ENCODE measurements around the gene LIN28B.
"Not testable (repeated sequence)": the region's sequence is repeated elsewhere in the genome, so short reads cannot be mapped to it uniquely, and the experiment has no call there.

Gene LIN28B

DNA sequence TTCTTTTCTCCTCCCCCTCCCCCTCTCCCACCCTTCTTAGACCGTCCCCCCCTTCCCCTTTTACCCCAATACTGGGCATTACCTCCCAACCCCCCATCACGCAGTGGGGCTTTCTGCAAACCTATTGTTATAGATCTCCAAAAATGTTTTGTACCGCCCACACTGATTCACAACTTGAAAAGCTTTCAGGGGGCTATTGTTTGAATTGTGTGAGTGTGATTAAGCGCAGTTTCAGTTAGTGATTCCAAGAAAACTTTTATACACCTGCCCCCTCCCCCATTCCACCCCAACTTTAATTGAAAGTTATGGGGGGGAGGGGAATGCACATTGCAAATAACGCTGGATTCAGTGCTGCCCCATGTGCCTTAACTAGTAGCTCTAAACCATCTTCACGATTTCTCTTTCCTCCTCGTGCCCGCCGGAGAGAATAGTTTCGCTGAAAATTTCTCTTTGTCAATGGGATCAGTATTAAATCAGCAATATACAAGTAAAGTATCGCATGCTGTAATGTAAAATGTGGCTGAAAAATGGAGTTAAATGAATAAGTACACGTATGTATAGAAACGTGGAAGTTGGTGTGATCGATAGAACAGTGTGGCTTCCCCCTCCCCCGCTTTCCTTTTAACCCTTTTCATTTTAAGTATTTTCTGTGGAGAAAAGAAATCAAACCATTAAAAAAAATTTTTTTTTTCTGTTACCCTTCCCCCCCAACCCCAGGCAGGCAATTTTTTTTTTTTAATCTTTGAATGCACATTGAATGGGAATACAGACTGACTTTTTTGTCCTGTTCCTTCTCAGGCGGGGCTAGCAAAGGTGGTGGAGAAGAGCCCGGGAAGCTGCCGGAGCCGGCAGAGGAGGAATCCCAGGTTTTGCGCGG lies 632 bp downstream of the LIN28B start:
- no peak for DNase-seq

DNA sequence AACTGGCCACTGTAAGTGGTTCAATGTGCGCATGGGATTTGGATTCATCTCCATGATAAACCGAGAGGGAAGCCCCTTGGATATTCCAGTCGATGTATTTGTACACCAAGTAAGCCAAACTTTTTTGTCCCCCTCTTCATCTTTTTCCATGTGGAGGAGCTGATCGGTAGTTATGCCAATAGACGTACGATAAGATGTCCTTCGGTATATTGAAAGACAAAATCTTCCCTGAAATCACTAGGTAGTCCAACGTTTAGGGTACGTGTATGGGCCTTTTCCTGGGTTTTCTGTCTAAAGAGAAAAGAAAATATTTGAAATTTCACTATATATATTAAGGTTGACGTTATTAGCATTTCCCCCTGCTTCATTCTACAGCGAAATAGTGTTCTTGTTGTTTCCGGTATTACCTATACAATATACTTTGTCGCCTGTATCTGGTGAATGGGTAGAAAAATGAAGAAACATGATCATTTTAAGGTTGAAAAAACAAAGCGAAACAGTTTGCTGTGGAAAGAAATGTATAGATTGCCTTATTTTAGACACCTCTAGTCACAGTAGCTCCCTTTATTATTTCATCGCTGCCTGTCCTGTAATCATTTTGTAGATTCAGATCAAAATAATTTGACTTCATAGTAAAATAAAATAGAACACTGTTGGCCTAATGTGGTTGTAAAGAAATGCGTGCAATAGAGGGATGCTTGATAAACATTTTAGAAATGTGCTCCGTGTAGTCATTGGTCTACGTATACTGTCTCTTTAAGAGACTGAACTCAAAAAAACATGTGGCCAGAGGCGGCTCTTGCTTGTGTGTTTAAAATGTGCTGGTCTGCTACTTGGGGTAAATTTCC lies 1.5 kb downstream of the LIN28B start:
- DNase-seq: no peak

DNA sequence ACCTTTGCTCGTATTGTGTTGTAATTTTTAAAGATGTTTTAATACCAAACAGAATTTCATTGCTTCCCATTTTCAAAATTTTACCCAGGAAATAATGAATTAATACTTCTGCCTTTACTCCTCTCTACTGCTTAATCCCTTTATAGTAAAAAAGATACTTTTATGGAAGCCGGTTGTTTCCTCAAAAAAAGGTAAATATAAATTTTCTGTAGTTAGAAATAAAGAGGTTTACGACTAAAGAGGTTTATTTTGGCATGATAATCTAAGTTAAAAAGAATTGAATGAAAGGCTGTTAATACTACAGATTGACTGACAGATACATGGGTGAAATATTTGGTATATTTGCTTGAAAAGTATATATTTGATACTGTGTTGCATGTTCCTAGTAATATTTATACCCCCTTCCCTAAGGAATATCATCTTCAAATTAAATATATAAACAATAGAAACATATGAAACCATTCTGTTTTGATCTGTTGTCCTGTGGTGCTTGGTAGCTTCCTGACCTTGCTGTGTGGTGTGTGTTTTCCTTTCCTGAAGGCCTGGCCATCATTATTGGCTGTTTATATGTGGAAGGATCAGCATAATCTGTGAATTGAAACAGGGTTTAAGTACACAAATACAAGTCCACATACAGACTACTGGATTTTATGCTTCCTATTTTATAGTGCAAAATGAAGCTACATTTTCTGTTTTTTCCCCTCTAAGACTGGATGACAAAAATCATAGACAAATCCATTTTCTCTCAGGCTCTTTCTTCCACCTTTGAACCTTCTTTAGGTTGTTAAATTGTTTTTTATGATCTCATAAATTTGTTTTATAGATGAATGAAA lies 2.3 kb downstream of the LIN28B start:
- no peak for DNase-seq

DNA sequence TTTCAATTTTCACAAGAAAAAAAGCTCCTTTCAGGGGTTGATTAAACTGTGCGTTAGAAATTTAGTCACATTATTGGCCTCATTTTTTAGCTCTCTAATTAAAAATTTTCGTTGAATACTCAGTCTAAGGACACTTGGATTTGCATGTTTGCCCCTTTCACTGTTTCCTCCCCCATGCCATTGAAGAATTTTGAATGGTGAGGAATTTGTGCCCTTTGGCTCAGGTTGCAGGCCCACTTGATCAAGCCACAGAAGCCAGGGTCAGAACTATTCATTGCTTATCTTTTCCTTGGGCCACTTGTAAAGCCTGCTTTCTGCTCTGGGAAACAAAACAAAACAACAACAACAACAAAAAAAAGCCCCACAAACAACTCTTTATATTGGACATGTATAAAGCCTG lies 12.2 kb downstream of the LIN28B start:
- no peak for DNase-seq

DNA sequence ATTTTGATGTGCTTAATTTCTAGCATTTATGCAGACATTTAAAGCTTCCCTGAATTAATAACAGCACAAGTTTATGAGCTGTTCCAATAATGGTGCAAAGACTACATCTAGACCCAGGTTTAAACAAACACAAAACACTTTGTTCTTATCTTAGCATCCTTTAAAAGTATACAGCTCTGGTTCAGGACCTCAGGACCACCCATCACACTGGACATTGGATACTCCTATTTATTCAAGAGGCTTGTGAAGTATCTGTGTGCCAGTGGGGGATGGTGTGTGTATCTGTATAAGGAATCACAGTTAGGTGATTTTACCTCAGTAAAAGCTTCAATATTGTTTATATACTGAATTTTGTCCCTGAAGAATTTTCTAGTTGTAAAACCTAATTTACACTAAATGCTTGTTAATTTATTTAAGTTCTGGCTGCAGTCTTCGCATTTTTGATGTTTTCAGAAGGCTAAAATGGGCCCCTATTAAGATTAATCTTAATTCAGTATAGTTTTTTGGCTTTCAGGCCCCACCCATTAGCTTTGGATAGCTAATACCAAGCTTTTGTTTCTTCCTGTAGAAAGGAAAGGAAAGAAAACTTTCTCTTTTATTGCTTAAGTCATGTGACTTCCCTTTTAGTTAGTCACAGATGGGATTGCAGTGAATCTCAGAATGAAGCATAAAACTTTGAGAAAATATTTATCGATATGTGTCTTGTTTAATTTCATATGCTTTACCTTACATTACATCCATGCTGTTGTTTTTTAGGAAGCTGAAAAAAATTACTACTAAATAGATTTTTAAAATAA lies 13.1 kb downstream of the LIN28B start:
- no peak for DNase-seq

DNA sequence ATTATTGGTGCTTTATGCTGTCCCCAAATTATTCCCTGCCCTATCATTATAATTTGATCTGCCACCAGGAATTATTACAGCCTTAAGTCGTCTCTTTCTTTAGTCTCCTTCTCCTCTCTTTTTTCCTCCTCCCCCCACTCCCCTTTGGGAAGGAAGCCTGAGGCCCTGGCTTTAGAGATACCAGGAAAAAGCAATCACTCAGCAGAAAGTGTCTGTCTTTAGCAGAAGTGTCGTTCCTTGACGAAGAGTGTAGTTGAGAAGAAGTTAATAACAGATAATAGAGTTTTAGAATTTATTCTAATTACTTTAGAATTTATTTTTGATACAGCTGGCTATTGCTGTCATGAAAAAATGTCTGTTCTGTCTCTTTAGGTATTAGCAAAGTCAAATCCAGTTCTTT lies 16.5 kb downstream of the LIN28B start:
- no peak for DNase-seq

DNA sequence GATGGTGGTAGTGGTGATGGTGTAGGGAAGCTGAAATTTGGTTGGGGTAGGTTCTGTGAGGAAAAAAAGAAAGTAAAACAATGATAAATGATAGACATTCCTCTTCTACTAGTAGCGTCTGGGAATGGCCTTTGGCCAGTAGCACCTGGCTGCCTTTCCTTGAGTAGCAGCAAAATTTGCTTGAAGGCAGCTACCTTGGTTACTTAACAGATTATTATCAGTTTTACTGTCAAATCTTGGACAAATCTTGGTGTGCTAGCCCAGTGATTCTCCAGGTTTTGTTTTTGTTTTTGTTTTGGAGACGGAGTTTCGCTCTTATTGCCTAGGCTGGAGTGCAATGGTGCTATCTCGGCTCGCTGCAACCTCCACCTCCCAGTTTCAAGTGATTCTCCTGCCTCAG lies 26.4 kb downstream of the LIN28B start:
- DNase-seq: no peak

DNA sequence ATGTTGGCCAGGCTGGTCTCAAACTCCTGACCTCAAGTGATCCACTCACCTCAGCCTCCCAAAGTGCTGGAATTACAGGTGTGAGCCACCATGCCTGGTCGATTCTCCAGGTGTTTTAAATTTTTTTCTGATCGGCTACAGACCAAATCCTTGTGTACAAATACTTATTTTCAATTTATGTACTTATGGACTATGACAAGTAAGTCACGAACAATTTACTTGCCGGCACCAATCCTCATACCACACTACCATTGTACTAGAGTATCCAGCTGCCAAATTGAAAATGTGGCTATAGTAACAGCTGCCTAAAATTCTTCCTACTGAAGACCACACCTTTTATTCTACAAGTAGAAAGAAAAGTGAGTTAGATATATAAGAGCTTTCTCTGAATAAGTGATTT lies 26.9 kb downstream of the LIN28B start:
- no peak for DNase-seq

DNA sequence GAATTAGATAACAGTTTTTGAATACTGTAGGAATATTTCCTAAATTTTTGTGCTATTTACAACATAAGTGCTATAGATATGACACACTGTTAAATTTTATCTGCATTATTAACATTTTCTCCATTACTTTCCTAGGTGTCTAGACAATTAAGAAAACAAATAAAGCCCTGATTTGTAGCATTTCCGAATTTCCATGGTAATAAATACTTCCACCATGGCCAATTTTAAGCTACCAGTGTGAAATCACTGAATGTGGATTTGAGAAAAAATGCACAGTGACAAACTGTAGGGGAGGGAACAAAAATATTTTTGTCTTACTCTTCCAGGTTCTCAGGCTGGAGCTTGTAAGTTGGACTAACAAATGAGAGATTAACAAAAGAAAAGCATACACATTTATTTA lies 27.9 kb downstream of the LIN28B start:
- no peak for DNase-seq

DNA sequence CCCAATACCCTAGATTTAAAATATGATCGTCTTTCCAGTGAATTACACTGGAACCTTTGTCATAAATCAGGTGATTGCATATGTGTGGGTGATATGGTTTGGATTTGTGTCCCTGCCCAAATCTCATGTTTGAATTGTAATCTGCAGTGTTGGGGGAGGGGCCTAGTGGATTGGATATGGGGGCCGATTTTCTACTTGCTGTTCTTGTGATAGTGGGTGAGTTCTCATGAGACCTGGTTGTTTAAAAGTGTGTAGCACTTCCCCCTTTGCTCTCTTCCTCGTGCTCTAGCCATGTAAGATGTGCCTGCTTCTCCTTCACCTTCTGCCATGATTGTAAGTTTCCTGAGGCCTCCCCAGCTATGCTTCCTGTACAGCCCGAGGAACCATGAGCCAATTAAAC lies 29.0 kb downstream of the LIN28B start:
- DNase-seq: not testable (repeated sequence)

DNA sequence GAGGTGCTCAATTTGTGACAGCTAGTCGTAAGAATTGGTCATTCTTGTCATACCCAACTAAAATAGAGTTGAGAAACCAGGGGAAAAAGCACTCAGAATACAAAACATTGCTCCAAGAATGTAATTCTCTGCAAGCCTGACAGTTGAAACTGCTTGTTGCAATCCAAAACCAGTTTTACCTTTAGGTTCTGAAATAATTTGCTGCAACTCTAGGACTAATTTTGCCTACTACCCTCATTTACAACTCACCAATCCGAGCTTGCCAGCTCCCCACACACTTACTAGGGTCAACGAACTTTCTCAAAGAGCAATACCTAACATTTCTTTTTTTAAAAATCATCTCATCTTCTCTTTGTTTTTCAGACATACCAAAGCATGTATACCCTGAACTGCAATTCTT lies 29.7 kb downstream of the LIN28B start:
- DNase-seq: no peak

DNA sequence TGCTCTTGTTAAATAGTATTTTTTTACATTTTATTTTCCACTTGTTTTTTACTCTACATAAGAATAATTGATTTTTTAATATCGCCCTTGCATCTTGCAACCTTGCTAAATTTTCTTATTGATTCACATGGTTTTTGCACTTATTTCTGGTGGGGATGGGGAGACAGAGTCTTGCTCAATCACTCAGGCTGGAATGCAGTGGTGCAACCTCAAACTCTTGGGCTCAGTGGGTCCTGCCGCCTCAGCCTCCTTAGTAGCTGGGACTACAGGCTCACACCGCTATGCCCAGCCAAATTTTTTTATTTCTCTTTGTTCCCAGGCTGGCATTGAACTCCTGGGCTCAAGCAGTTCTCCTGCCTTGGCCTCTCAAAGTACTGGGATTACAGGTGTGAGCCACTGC lies 30.3 kb downstream of the LIN28B start:
- DNase-seq: no peak

DNA sequence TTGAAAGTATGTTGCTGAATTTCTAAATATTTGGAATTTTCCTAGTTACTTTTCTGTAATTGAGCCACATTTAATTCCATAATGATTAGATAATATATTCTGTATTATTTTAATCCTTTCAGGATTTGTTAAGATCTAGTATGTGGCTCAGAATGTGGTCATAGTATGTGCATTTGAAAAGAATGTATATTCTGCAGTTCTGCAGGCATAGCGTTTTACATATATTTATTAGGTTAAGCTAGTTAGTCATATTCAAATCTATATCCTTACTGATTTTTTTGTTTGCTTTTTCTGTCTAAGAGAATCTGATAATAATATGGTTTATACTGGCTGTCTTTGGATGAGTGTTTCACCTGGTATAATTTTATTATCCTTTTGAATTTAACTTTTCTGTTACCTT lies 33.2 kb downstream of the LIN28B start:
- no peak for DNase-seq

DNA sequence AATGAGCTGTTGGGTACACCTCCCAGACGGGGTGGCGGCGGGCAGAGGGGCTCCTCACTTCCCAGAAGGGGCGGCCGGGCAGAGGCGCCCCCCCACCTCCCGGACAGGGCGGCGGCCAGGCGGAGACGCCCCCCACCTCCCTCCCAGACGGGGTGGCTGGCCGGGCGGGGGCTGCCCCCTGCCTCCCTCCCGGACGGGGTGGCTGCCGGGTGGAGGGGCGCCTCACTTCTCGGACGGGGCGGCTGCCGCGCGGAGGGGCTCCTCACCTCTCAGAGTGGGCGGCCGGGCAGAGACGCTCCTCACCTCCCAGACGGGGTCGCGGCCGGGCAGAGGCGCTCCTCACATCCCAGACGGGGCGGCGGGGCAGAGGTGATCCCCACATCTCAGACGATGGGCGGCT lies 34.2 kb downstream of the LIN28B start:
- not testable (repeated sequence) for DNase-seq

DNA sequence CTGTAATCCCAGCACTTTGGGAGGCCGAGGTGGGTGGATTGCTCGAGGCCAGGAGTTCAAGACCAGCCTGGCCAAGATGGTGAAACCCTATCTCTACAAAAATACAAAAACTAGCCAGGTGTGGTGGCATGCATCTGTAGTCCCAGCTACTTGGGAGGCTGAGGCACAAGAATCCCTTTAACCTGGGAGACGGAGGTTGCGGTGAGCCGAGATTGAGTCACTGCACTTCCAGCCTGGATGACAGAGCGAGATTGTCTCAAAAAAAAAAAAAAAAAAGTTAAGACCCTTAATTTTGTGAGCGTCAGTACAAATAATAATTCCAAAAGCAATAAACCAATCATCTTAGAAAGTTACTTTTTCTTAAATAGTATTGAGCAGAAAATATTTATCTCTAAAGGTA lies 36.7 kb downstream of the LIN28B start:
- not testable (repeated sequence) for DNase-seq

DNA sequence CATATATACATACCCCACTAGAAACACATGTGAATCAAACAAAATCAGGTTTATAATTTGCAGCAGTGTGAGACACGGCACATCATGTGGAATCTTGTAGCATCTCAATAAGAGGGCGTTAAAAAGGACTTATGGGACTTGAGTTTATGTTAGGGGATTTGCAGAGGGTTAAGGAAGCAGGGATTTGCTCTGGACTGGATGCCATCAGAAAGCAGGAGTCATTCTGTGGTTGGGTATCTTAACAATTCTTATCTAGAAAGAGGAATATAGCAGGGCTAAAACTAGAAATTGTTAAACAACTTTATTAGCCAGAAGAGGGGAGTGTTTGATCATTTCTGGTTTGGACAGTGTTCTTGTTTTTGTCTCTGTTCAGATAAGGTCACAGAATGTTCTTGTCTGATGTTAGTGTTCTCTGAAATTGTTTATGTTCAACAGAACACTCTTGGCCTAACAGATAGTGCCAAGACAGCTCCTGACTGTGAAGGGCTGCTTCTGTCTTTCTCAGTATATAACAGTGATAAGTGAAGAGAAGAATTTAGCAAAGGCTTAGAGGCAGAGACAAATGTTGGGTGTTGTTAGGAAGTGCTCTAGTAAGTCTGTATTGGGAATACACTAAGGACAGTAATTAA lies 39.2 kb downstream of the LIN28B start:
- peak; percentile 12 for DNase-seq

DNA sequence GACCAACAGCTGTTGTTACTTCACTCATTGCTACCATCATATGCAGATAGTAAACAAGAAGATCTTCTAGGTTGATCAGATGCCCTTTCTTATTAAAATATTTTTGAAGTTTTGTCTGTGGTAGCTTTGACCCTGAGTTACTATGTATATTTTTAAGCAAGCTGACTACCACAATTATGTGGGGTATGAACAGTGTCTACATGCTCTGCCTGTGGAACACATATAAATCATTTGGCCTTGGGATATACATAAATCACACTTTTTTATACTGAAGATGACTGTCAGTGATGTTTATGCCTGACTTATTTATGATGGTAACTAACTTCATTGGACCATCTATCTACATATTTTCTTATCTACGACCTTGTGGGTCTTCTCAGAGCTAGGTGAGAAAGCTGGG lies 44.2 kb downstream of the LIN28B start:
- DNase-seq: no peak

DNA sequence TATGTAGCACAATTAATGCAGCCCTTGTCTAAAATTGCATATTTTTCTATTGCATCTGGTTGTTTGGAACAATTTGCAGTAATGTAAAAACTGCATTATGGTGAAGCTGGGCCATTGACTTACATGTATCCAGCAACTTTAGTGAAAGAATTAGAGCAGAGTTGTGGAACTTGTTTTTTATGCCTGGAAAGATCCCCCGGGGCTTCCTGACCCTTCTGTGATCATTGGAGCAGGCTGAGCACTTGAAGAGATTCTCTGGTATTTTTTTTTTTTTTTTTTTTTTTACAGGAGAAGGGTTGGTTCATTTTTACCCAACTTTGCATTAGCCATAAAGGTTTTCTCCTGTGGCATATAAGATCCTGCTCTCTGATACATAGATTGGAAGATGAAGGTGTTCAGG lies 45.0 kb downstream of the LIN28B start:
- DNase-seq: no peak

DNA sequence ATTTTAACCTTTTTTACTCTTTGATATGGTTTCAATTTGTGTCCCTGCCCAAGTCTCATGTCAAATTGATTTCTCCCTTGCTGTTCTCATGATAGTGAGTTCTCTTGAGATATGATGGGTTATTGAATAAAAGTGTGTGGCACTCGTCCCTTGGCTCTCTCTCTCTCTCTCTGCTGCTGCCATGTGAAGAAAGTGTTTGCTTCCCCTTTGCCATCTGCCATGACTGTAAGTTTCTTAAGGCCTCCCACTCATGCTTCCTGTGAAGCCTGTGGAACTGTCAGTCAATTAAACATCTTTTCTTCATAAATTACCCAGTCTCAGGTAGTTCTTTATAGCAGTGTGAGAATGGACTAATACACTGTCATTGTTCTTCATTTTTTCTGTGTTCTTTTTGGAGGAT lies 48.5 kb downstream of the LIN28B start:
- DNase-seq: no peak

DNA sequence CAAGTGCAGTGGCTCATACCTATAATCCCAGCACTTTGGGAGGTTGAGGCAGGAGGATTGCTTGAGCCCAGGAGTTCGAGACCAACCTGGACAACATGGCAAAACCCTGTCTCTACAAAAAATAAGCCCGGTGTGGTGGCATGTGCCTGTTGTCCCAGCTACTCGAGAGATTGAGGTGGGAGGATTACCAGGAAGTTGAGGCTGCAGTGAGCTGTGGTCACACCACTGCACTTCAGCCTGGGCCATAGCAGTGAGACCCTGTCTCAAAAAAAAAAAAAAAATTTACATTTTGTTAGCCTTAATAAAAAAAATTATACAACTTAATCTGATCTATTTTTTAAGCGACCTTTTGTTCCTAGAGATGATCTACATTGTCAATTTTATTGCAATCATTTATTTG lies 56.6 kb downstream of the LIN28B start:
- not testable (repeated sequence) for DNase-seq

DNA sequence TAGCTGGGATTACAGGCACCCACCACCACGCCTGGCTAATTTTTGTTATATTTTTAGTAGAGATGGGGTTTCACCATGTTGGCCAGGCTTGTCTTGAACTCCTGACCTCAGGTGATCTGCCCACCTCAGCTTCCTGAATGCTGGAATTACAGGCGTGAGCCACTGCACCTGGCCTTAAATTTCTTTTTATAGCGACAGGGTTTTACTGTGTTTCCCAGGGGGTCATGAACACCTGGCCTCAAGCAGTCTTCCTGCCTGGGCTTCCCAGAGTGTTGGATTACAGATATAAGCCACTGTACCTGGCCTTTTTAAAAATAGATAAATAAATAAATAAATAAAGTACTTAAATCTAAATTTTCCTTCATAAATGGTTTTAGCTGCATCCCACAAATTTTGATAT lies 57.5 kb downstream of the LIN28B start:
- no peak for DNase-seq

DNA sequence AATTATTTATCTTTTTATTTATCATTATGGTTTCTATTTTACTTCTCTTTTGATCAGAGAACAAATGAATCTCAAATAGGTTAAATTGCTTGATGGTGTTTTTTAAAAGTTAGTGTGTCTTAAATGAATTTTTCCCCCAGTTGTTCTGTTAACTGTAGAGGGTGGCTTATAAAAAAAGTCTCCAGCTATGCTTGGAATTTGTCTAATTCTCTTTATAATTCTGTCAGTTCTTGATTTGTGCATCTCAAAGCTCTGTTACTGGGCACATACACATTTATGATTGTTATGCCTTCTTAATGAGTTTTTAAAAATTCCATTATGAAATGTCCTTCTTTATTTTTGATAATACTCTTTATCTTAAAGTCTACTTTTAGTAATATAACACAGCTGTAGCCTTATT lies 58.0 kb downstream of the LIN28B start:
- no peak for DNase-seq

All from hematopoietic multipotent progenitor cell treated with erythropoietin and hydrocortisone succinate and interleukin-3 and kit ligand, for 8 days (in vitro differentiated cells).